ENCODE measurements around the gene CNTRL. TPM values are rescaled to one million over a fixed set of nuclear protein-coding genes. Genes with fewer than 3 reads are reported as not detected.

CNTRL gene
- total RNA-seq, 1 experiment from 2014 or later: 13.4 TPM

GRCh38 chr9:121199921-121200320 lies 125.2 kb downstream of the CNTRL start:
- CTCF ChIA-PET: no interaction called here
- H3K4me1 ChIP-seq (ENCODE audit: control insufficient read depth in 1 of 2, insufficient read depth in 2 of 2, low read length in 2 of 2): peaks cover 5 to 17% of the 10 kb centered on the region in 2 experiments; a peak in 3 of 4 replicates
- intact Hi-C loops (cut with micrococcal nuclease): no loop called here

More at GRCh38 chr9:121199921-121200320, 125.2 kb downstream of the CNTRL start:
- POLR2A ChIA-PET: no interaction called here
- no TSS peak for BruUV-seq (replicated peaks)
- H3K27me3 ChIP-seq (ENCODE audit: insufficient read depth, low read length): no peaks in the 10 kb centered on the region
- TF ChIP-seq RAD21 (IDR thresholded peaks at IDR 0.05; ENCODE audit: low read depth) (no peak), ZNF274 (IDR thresholded peaks at IDR 0.05; ENCODE audit: low read depth, low read length) (no peak), SIN3A (IDR thresholded peaks at IDR 0.05; ENCODE audit: low read depth) (no peak), YY1 (IDR thresholded peaks at IDR 0.05; ENCODE audit: extremely low read depth, insufficient replicate concordance, low read depth, low read length) (no peak), MAX (IDR thresholded peaks at IDR 0.05) (no peak), EGR1 (IDR thresholded peaks at IDR 0.05; ENCODE audit: low read depth) (no peak), CEBPB (IDR thresholded peaks at IDR 0.05; ENCODE audit: low read depth) (no peak), TCF7L2 (IDR thresholded peaks at IDR 0.05; ENCODE audit: borderline replicate concordance, extremely low read depth, insufficient read depth, insufficient read length) (no peak), REST (IDR thresholded peaks at IDR 0.05; ENCODE audit: low read depth) (no peak)
- no peaks in the 10 kb centered on the region for H3K9me2 ChIP-seq (ENCODE audit: insufficient read depth)
- H3K9me3 ChIP-seq (ENCODE audit: control insufficient read depth in 1 of 2, insufficient read depth in 1 of 2, low read depth in 1 of 2, low read length in 2 of 2): no peaks in the 10 kb centered on the region
- H3K36me3 ChIP-seq (ENCODE audit: control insufficient read depth in 1 of 2, insufficient read depth in 2 of 2, low read length in 2 of 2): no peaks in the 10 kb centered on the region
- H3K4me3 ChIP-seq (replicated peaks in 1 of 2; ENCODE audit: low read depth in 1 of 2, low read length in 2 of 2): peak overlapping the region; percentile 64 to 67
- H3K4me2 ChIP-seq (ENCODE audit: low read length): peak overlapping the region; percentile 82
- RAD21 ChIA-PET (ENCODE audit: low non-redundant PET in 1 of 2, low total read pairs in 2 of 2, uncharacterized antibody in 2 of 2, unreplicated experiment in 2 of 2): no interaction called here
- DNase-seq (ENCODE audit: low read depth, low spot score) (no peak), ATAC-seq (no peak)
- H3K27ac ChIP-seq (ENCODE audit: low read depth, low read length): no peak overlapping the region
- peak overlapping the region; percentile 82; the same call in 1 of the 2 replicates for H3K9ac ChIP-seq (ENCODE audit: low read length)
- H4K20me1 ChIP-seq (ENCODE audit: insufficient read depth): peaks cover 46% of the 10 kb centered on the region; the same call in 1 of the 2 replicates
- peaks cover 67% of the 10 kb centered on the region for H3K79me2 ChIP-seq (ENCODE audit: insufficient read depth, low read length)
- no peak overlapping the region for H2AFZ ChIP-seq (ENCODE audit: low read depth, low read length, poor library complexity, severe bottlenecking)
